Activated T-helper 2 cell treated with anti-CD3 and anti-CD28 coated beads, Interferon-gamma antibody, Interleukin-2, Interleukin-4, amounts not matched to agents 10 μg/mL and 5 μg/mL and 100 μg/mL, durations not matched to agents 14 hours and 24 hours and 36 hours (primary cell): ENCODE data around the gene PPM1M. TPM values are rescaled to one million over a fixed set of nuclear protein-coding genes. Genes with fewer than 3 reads are reported as not detected.

ENCODE experiments used
- DNase-seq: peaks from one replicate; pipeline ENCODE4 v3.0.0; 2021; ENCODE audit warnings: low spot score
- H3K27ac Mint-ChIP-seq: one replicate; pipeline ENCODE4 v1.8.0; 2021; ENCODE audit warnings: mixed read lengths
- H3K27me3 Mint-ChIP-seq: one replicate; pipeline ENCODE4 v1.8.0; 2021; ENCODE audit warnings: low read depth, mixed read lengths
- H3K36me3 Mint-ChIP-seq: one replicate; pipeline ENCODE4 v1.8.0; 2021; ENCODE audit warnings: low read depth, mixed read lengths
- H3K4me1 Mint-ChIP-seq: one replicate; pipeline ENCODE4 v1.8.0; 2021; ENCODE audit warnings: low read depth, mixed read lengths
- H3K4me3 Mint-ChIP-seq: one replicate; pipeline ENCODE4 v1.8.0; 2021; ENCODE audit warnings: low read depth, mild to moderate bottlenecking, moderate library complexity, mixed read lengths
- H3K9me3 Mint-ChIP-seq: one replicate; pipeline ENCODE4 v1.8.0; 2021; ENCODE audit warnings: mixed read lengths
- intact Hi-C: fragments of 100-400 bp; cut with micrococcal nuclease; formaldehyde crosslinking; loops from one replicate; pipeline ENCODE4 v1.15.1; 2023
- total RNA-seq: library from RNA; stranded (reverse); gene quantifications from 2 replicates; pipeline ENCODE4 v1.2.3, GENCODE V29; 2022

The PPM1M gene
- total RNA-seq, 1 donor from 2014 or later = 46.4 TPM

DNA sequence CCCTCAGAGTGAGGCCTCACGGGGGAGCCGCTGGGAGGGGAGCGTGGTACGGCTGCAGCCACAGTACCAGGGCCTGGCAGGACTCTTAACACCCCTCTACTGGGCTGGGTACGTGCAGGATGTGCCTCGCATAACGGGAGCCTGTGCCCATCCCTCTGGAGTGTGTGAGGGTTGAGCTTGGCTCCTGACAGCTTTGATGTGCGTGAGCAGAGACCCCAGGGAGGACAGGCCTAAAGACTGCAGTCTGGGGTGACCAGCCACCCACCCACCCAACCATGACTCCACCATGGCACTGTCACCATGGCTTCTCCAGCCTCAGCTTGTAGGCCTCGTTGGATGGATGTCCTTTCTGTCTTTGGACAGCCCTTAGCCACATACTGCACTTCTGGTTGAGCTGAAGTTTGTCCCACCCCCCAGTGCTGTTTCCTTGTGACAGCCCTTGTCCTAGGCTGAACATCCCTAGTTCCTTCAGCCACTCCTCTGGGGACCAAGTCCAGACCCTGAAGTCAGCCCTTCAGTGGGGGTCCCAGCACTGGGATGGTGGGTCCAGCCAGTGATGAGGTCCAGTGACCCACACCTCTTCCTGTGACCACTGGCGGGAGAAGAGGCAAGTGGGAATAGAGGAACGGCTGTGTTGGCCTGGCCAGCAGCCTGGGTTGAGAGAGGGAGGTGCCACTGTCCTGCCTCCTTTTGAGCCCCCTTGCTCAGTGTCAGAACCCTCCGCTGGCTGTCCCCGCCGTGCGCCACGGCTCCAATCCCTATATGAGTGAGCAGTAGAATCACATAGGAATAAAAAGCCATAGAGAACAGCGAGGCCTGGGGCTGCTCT lies 48.1 kb downstream of the PPM1M start:
- intact Hi-C loops = no loop called here

DNA sequence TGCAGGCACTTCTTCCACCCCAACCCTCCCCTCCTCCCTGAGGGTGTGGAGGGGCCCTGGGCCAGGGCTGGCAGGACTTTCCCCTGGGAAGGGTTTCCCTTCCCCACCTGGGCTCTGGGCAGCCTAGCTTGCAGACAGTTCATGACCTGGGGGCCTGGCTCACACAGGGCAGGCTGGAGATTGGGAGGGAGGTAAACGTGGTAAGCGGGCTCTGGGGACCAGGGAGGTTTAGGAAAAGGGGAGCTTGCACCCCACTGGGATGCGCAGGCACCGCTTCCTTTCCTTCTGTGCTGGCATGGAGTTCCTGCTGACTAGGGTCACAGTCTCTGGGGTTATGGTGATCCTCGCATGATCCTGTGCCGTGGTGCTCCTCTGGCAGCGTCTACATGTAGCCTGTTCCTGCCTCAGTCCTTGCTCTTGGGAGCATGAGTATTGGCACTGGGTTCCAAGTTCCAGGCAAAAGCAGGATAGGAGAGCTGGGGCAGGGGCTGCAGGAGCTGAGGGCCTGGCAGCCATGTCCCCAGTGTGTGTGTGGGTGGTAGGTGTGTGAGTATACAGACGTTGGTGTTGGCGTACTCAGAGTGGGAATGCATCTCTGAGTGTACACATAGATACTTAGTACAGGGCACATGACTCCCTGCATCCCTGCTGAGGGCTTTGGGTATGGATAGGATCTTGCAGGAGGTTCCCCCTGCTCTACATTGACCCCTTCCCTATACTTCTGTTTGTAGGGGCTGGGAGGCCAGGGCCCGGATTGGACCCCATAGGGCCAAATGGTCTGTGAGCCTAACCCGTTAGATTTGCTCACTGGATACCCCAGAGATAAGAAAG lies 49.0 kb downstream of the PPM1M start:
- Mint-ChIP-seq H3K27me3 (no peaks in the 10 kb centered on the region), H3K4me1 (peaks cover 2% of the 10 kb centered on the region), H3K36me3 (peaks cover 4% of the 10 kb centered on the region), H3K9me3 (no peaks in the 10 kb centered on the region), H3K27ac (no peak overlapping the region), H3K4me3 (no peak overlapping the region)
- intact Hi-C loops = no loop called here
- no peak for DNase-seq

More for the DNA sequence above, 48.1 kb downstream of the PPM1M start:
- Mint-ChIP-seq H3K27ac (no peak overlapping the region), H3K36me3 (peaks cover 4% of the 10 kb centered on the region), H3K4me1 (peaks cover 9% of the 10 kb centered on the region), H3K27me3 (no peaks in the 10 kb centered on the region), H3K4me3 (no peak overlapping the region), H3K9me3 (no peaks in the 10 kb centered on the region)
- no peak for DNase-seq

DNA sequence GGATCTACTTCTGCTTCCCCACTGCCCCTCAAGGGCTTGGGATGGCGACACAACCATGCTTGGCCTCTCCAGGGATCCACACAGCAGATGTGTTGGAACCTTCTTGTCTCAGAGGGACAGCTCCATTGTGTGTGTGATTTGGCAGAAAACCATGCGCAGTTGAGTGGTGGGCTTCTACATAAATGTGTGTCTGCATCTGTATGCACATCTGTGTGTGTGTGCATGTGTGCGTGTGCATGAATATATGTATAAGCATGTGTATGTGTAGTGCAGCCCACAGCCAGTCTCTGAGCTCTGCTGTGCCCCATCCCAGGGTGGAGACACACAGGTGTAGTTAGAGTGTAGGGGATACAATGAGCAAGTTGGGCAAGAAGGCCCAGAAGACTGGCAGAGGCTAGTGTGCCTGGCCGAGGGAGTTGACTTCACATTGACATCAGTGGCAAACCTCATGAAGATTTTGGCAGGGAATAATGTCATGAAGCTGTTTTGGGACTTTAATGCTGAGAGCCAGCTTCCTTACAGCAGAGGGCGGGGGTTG lies 50.2 kb downstream of the PPM1M start:
- Mint-ChIP-seq H3K4me3 (no peak overlapping the region), H3K36me3 (peaks cover 4% of the 10 kb centered on the region), H3K27ac (no peak overlapping the region), H3K27me3 (no peaks in the 10 kb centered on the region), H3K9me3 (no peaks in the 10 kb centered on the region), H3K4me1 (peaks cover 2% of the 10 kb centered on the region)
- intact Hi-C loops = no loop called here
- no peak for DNase-seq

- no peak for DNase-seq
- peaks cover 2% of the 10 kb centered on the region for H3K4me1 Mint-ChIP-seq
- no peak overlapping the region for H3K4me3 Mint-ChIP-seq
- intact Hi-C loops = no loop called here
- H3K9me3 Mint-ChIP-seq = no peaks in the 10 kb centered on the region
- no peaks in the 10 kb centered on the region for H3K27me3 Mint-ChIP-seq
- H3K27ac Mint-ChIP-seq = no peak overlapping the region
- H3K36me3 Mint-ChIP-seq = no peaks in the 10 kb centered on the region
Measured at GRCh38 chr3:52297242-52298148, 51.9 kb downstream of the PPM1M start.

DNA sequence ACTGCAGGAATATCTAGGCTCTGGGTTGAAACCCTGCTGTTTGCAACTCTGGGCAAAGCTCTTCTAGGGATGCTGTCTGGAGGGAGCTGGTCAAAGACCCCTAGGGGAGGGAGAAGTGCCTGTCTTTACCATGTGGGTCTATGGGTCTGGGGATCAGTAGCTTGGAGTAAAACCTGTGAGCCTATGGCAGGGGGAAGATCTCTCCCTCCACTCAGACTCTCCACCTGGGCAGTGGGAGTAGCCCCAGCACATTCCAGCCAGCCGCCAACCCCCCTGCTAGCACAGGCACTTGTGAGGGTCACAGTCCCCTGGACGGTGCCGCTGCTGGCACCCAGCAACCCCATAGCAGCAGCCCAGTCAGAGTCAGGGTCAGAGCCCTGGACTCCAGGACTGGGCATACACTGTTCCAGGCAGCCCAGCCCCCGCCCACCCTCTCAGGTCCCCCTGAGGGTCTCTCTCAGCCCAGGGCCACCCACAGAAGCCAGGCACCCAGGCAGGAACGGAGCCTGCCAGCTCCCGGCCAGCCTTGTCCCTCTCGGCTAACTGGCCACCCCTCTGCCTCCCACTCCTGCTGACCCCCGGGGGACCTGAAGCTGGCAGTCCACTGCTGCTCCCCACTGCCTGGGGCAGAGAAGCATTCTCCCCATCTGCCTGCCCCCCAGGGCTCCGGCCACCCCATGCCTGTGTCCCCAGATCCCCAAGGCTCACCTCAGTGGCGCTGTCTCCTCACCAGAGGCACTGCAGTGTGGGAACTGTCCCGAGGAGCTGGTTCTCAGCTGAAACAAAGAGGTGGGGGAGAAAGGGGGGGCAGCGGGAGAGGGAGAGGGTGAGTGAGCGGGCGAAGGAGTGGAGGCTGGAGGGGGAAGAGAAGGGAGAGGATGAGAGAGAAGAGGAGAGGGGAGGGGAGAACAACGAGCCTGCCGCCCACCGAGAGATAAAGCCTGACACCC lies 52.9 kb downstream of the PPM1M start:
- Mint-ChIP-seq H3K4me3 (no peak overlapping the region), H3K36me3 (no peaks in the 10 kb centered on the region), H3K27ac (no peak overlapping the region), H3K4me1 (peaks cover 2% of the 10 kb centered on the region), H3K9me3 (no peaks in the 10 kb centered on the region), H3K27me3 (no peaks in the 10 kb centered on the region)
- no peak for DNase-seq
- intact Hi-C loops = no loop called here

- Mint-ChIP-seq H3K4me1 (peaks cover 2% of the 10 kb centered on the region), H3K4me3 (no peak overlapping the region), H3K27me3 (no peaks in the 10 kb centered on the region), H3K36me3 (no peaks in the 10 kb centered on the region), H3K9me3 (no peaks in the 10 kb centered on the region), H3K27ac (no peak overlapping the region)
- DNase-seq = no peak
- intact Hi-C loops = no loop called here
Measured at GRCh38 chr3:52299247-52299878, 53.8 kb downstream of the PPM1M start.

Other genes starting within 250 kb of the PPM1M start
- gene RPL29, start 249.9 kb upstream of the PPM1M start, total RNA-seq = 1,666 and 1,693 TPM in 2 replicates
- gene DUSP7, start 189.2 kb upstream of the PPM1M start, total RNA-seq = 29.0 and 30.3 TPM in 2 replicates
- 20.4 and 22.2 TPM in 2 replicates for gene POC1A, start 91.3 kb upstream of the PPM1M start, total RNA-seq
- 117 and 123 TPM in 2 replicates for gene ALAS1, start 47.6 kb upstream of the PPM1M start, total RNA-seq
- gene TLR9, start 20.1 kb upstream of the PPM1M start, total RNA-seq = 0.32 and 0.50 TPM in 2 replicates
- gene TWF2, start 6.6 kb upstream of the PPM1M start, total RNA-seq = 89.7 and 91.1 TPM in 2 replicates
- 101 and 103 TPM in 2 replicates for gene WDR82, start 32.9 kb downstream of the PPM1M start, total RNA-seq
- gene GLYCTK, start 42.1 kb downstream of the PPM1M start, total RNA-seq = 16.6 and 16.8 TPM in 2 replicates
- 9.8 and 11.1 TPM in 2 replicates for gene DNAH1, start 70.6 kb downstream of the PPM1M start, total RNA-seq
- 106 and 108 TPM in 2 replicates for gene BAP1, start 164.2 kb downstream of the PPM1M start, total RNA-seq
- gene PHF7, start 164.9 kb downstream of the PPM1M start, total RNA-seq = 11.5 and 12.5 TPM in 2 replicates
- gene SEMA3G, start 199.3 kb downstream of the PPM1M start, total RNA-seq = 0.30 and 0.32 TPM in 2 replicates
- 0.34 and 0.46 TPM in 2 replicates for gene TNNC1, start 208.3 kb downstream of the PPM1M start, total RNA-seq
- gene NISCH, start 209.8 kb downstream of the PPM1M start, total RNA-seq = 70.0 and 73.4 TPM in 2 replicates
- gene STAB1, start 249.6 kb downstream of the PPM1M start, total RNA-seq = 0.07 TPM in 1 of 2 replicates, not detected in the other